Measurements from ENCODE around the gene MAN2B2.

DNA sequence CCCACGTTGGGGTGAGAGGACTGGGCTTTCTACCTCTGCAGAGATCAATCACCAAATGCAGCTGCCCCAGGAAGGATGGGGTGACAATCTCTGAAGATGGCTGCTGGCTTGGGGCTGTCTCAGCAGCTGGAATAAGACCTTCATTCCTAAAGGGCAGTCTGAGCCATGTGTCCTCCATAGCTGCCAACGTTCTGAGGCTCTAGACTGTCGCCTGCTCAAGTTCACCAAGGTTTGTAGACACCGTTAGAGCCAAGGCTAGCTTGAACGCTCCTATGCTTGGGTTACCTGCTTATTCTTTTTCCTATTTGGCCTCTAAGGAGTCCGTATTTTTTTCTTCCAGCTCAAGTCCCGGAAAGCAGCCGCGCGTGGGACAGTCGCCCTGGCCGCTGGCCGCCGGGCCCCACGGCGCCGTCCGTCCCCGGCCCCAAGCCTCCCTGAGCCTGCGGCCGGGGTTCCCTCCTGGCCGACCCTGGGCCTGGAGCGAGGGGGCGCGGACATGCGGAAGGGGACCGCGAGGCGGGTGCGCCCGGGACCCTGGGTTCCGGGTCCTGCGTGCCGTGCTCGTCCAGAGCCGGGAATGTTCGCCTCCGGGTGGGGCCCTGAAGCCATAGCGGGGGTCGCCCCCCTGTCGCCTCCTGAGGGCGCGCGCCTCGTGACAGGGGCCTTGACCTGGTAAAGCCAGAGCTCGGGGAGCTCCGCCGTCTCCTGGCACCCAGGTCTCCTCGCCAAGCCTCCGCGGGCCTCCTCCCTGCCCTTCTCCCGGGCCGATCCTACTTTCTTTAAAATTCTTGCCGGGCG lies 88.8 kb downstream of the MAN2B2 start:
- TF ChIP-seq ARNTL (CRISPR knock-in tag; IDR thresholded peaks at IDR 0.05; ENCODE audit: borderline replicate concordance, low read depth), result no peak
- TF ChIP-seq CREB5 (CRISPR knock-in tag; IDR thresholded peaks at IDR 0.05; ENCODE audit: low read depth), result no peak
- TF ChIP-seq POU6F1 (CRISPR knock-in tag; IDR thresholded peaks at IDR 0.05; ENCODE audit: borderline replicate concordance, low read depth), result no peak
- TF ChIP-seq PATZ1 (CRISPR knock-in tag; IDR thresholded peaks at IDR 0.05; ENCODE audit: borderline replicate concordance), result no peak

Measured in SK-N-SH treated with all-trans-retinoic acid at 6 μM for 48 hours (cell line).